ENCODE data around the gene STOX1.
"Not testable (repeated sequence)": the region's sequence is repeated elsewhere in the genome, so short reads cannot be mapped to it uniquely, and the experiment has no call there.

STOX1 gene

DNA sequence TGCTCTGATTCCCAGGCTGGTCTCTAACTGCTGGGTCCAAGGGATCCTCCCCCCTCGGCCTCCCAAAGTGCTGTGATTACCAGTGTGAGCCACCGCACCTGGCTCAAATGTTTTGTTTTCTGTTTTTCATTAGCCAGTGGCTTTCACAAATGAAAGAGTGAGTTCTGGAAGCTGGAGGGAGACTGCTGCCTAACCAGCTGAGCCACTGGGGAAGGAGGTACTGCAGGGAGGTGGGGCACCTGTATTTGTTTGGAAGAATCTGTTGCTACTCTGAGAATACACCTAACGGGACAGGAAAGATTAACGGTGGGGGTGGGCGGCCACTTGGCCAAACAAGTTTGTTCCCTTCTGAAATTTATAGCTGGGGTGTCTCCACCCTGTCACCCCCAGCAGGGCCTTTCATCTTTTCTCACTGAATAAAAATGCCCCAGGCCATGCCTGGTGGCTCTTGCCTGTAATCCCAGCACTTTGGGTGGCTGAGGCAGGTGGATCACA is 4.7 kb downstream of the STOX1 start:
- DNase-seq, result no peak

GRCh38 chr10:68832601-68833000 is 5.3 kb downstream of the STOX1 start:
- no peak for DNase-seq

GRCh38 chr10:68837626-68838322 is 10.4 kb downstream of the STOX1 start:
- DNase-seq, result no peak

GRCh38 chr10:68840650-68841049 is 13.3 kb downstream of the STOX1 start:
- DNase-seq, result not testable (repeated sequence)

GRCh38 chr10:68848281-68848680 is 20.9 kb downstream of the STOX1 start:
- DNase-seq, result no peak

- DNase-seq, result no peak
These were observed 21.5 kb downstream of the STOX1 start for GRCh38 chr10:68848806-68849205.

- no peak for DNase-seq
These were observed 29.0 kb downstream of the STOX1 start for GRCh38 chr10:68856352-68856751.

- DNase-seq, result no peak
These were observed 29.7 kb downstream of the STOX1 start for GRCh38 chr10:68857005-68857404.

DNA sequence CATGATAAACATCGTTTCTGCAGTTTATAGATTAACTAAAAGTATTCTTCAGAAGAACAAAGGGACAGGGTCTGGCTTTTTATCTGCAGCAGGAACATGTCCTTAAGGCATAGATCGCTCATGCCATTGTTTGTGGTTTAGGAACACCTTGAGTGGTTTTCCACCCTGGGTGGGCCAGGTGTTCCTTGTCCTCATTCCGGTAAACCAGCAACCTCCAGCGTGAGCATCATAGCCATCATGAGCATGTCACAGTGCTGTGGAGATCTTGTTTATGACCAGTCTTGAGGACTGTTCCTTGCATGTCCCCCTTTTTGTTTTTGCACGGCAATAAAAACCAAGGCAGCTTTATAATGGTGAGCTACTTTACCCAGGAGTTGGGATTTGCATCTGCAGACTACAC is 33.9 kb downstream of the STOX1 start:
- no peak for DNase-seq

GRCh38 chr10:68864611-68865010 is 37.3 kb downstream of the STOX1 start:
- no peak for DNase-seq

- not testable (repeated sequence) for DNase-seq
These were observed 40.8 kb downstream of the STOX1 start for GRCh38 chr10:68868173-68868572.

DNA sequence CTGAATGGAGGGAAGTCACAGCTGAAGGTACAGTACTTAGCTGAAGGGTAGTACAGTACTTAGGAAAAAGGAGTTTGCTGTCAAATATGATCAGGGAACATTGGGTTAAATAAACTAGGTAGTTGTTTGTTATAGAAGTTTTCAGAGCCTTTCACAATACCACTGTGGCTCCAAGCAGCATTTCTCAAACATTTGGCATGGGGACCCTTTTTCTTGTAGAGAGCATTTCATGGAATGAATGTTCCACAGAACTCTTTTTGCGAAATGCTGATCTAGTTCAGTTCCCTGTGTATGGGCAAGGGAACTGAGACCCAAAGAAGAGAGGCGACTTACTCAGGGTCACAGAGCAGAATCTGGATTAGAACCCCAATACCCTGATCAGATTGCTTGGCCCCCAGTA is 42.3 kb downstream of the STOX1 start:
- no peak for DNase-seq

- no peak for DNase-seq
These were observed 42.7 kb downstream of the STOX1 start for GRCh38 chr10:68870061-68870460.

- no peak for DNase-seq
These were observed 43.3 kb downstream of the STOX1 start for GRCh38 chr10:68870545-68871104.

DNA sequence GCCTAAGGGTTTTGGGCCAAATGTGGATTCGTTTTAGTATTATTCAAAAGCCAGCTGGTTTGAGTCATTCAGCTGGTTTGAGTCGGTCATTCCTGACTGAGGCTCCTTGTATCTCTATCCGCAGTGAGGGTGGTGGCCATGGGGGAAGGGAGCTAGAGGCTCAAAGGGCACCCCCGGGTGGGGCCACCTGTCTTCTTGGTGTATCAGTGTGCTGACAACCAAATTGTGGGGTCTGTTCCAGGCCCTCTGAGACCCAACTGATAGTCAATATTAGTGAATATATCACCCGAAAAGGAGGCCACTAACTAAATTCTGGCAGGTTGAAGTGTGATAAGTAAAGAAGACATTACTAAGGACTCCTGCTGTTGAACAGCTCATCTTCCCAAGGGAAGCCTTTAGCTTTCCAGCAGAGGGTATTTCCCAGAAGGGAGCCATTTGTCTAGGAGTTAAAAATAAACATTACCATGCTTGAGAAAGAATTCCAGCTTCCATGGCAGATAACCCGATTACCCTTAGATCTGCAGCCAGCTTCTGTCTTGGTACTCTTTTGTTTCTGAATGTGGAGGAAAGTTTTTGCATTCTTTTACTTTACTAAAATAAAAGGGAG is 43.9 kb downstream of the STOX1 start:
- DNase-seq, result no peak

DNA sequence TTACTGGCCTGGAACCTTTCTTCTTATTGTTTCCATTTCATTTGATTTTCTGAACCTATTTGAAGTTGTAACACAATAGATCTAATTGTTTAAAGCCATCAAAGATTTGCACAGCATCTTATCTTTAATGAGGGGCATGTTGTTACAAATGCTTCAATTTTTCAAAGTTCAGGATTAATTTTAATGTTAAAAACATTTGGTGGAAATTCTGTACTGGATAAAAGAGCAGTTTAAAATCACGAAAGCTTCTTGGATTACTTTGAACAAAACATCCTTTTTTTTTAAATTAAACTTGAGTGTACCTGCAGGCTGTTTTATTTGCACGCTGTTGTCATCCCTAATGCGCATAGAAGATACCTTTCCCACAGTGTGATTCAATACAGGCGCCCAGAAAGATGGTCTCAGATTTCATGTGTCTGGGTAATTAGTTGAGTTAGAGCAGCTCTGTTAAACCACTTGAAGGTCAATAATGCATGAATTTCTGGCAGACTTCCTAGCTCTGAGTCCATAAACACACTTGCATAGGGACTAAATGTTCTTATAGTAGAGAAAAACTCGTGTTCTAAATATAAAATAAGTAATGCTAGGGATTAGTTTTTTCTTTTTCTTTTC is 44.5 kb downstream of the STOX1 start:
- DNase-seq, result no peak

DNA sequence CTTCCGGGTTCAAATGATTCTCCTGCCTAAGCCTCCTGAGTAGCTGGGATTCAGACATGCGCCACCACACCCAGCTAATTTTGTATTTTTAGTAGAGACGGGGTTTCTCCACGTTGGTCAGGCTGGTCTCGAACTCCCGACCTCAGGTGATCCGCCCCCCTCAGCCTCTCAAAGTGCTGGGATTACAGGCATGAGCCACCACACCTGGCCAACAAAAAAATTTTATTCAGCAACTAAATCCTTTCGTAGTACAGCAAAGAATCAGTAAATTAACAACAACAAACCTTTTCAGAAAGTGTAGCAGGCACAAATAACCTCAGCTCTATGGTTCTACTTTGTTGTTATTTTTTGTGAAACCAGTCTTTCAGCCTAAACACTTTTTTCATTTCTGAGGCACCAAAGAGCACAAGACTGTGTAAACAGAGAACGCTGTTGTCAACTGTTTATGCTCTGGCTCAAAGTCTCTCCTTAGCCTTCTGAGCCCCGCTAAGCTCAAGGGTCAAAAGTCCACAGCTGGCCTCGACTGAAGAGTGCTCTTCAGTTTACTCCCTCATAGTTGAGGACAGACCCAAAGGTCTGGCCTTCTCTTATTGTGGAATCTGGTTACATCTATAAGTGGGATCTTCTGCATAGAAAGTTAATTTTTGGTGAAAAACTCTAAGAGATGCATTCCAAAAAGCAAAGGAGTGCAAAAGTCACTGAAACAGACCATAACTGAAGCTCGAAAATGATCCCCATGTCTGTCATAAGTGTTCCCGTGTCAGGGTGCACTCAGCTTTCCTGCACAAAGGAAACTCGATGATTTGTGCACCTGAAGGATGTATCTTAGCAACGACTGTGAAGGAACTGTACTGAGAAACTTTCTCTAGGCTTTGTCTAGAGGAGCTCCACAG is 49.2 kb downstream of the STOX1 start:
- DNase-seq, result no peak

- DNase-seq, result no peak
These were observed 50.3 kb downstream of the STOX1 start for GRCh38 chr10:68877482-68878110.

- no peak for DNase-seq
These were observed 51.2 kb downstream of the STOX1 start for GRCh38 chr10:68878496-68878895.

GRCh38 chr10:68879628-68880027 is 52.3 kb downstream of the STOX1 start:
- DNase-seq, result no peak

DNA sequence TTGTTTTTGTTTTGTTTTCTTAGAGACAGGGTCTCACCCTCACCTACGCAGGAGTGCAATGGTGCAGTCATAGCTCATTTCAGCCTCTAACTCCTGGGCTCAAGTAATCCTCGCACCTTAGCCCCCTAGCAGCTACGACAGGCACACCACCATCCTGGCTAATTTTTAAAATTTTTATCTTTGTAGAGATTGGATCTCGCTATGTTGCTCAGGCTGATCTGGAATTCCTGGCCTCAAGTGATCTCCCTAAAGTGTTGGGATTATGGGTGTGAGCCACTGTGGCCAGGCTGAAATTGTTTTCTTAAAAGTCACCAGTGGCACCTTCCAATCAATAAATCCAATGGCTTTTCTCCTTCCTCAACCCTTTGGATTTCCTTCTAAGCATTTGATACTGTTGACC is 52.9 kb downstream of the STOX1 start:
- DNase-seq, result no peak

- no peak for DNase-seq
These were observed 67.7 kb downstream of the STOX1 start for GRCh38 chr10:68895041-68895440.
